Bone marrow (tissue), 2 donors: Measurements from ENCODE around the gene ELOVL1.
A peak's percentile ranks its signal among the peaks of the same experiment; 100 is the strongest.
"Not testable (repeated sequence)": the region's sequence is repeated elsewhere in the genome, so short reads cannot be mapped to it uniquely, and the experiment has no call there.

Source experiments
- DNase-seq, 2 donors: peaks; one replicate each; lab custom pipeline; 2025; lab: John Stamatoyannopoulos, UW

ELOVL1 gene

GRCh38 chr1:43367904-43368645 lies at the start of gene ELOVL1:
Gene ELOVL1, minus strand, starts transcription at chr1:43368011. Its CDS starts 2,402 bp downstream, at chr1:43365609.
- peak; percentile 74 to 94 for DNase-seq

GRCh38 chr1:43415901-43416300 lies 48.1 kb upstream of the ELOVL1 start:
- DNase-seq: no peak

GRCh38 chr1:43414634-43415223 lies 46.9 kb upstream of the ELOVL1 start:
- peak; percentile 2 to 84 for DNase-seq

GRCh38 chr1:43413426-43413825 lies 45.6 kb upstream of the ELOVL1 start:
- not testable (repeated sequence) for DNase-seq

GRCh38 chr1:43410571-43410970 lies 42.8 kb upstream of the ELOVL1 start:
- no peak for DNase-seq

GRCh38 chr1:43405876-43406234 lies 38.0 kb upstream of the ELOVL1 start:
- DNase-seq: no peak

- no peak for DNase-seq
Observed at GRCh38 chr1:43405219-43405875, 37.5 kb upstream of the ELOVL1 start.

GRCh38 chr1:43404353-43404752 lies 36.5 kb upstream of the ELOVL1 start:
- no peak for DNase-seq

GRCh38 chr1:43402089-43402865 lies 34.5 kb upstream of the ELOVL1 start:
- no peak for DNase-seq

- not testable (repeated sequence) for DNase-seq
Observed at GRCh38 chr1:43400441-43400840, 32.6 kb upstream of the ELOVL1 start.

- DNase-seq: no peak
Observed at GRCh38 chr1:43398227-43398626, 30.4 kb upstream of the ELOVL1 start.

- no peak for DNase-seq
Observed at GRCh38 chr1:43396059-43396458, 28.2 kb upstream of the ELOVL1 start.

GRCh38 chr1:43395523-43395922 lies 27.7 kb upstream of the ELOVL1 start:
- DNase-seq: no peak

- no peak for DNase-seq
Observed at GRCh38 chr1:43392702-43393101, 24.9 kb upstream of the ELOVL1 start.

GRCh38 chr1:43389326-43390313 lies 21.8 kb upstream of the ELOVL1 start, which contains the start of the genes MED8 and SZT2:
Gene MED8, minus strand, starts transcription at chr1:43389800. Its CDS starts 36 bp downstream, at chr1:43389764.
Gene SZT2, plus strand, starts transcription at chr1:43389899. Its CDS starts 70 bp downstream, at chr1:43389969.
- peak; percentile 60 to 82 for DNase-seq

- no peak for DNase-seq
Observed at GRCh38 chr1:43388613-43389012, 20.8 kb upstream of the ELOVL1 start.

GRCh38 chr1:43387976-43388599 lies 20.3 kb upstream of the ELOVL1 start:
- no peak for DNase-seq

- no peak for DNase-seq
Observed at GRCh38 chr1:43386676-43387075, 18.9 kb upstream of the ELOVL1 start.

- no peak for DNase-seq
Observed at GRCh38 chr1:43383449-43383848, 15.6 kb upstream of the ELOVL1 start.

GRCh38 chr1:43382027-43382779 lies 14.4 kb upstream of the ELOVL1 start:
- no peak for DNase-seq
